ENCODE results near the gene KLHL3.

The KLHL3 gene

DNA sequence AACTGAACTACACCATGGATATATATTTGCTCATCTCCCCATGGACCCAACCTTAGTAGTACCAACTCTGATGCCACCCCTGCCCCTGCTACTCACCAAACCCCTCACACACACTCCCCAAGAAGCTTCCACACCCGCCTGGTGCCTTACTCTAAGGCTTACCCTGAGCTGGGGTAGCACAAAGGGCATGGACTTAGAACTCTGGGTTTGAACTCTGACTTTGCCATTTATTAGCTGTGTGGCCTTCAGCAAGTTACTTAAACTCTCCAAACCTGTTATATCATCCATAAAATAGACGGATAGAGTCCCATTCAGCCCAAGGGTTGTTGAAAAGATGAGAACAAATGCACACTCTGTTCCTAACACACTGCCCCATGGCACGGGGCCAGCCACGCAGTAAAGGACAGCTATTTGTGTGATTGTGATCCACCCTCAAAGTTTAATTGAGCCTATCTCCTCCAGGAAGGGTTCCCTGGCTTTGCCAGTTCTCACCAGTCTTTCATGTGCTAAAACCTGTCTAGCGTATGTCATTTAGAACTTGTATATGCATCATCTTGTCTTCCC is 111.0 kb downstream of the KLHL3 start:
- no peak for TF ChIP-seq EZH2phosphoT487 (IDR thresholded peaks at IDR 0.05; ENCODE audit: borderline replicate concordance, low read length)
- TF ChIP-seq, protein P1, sequence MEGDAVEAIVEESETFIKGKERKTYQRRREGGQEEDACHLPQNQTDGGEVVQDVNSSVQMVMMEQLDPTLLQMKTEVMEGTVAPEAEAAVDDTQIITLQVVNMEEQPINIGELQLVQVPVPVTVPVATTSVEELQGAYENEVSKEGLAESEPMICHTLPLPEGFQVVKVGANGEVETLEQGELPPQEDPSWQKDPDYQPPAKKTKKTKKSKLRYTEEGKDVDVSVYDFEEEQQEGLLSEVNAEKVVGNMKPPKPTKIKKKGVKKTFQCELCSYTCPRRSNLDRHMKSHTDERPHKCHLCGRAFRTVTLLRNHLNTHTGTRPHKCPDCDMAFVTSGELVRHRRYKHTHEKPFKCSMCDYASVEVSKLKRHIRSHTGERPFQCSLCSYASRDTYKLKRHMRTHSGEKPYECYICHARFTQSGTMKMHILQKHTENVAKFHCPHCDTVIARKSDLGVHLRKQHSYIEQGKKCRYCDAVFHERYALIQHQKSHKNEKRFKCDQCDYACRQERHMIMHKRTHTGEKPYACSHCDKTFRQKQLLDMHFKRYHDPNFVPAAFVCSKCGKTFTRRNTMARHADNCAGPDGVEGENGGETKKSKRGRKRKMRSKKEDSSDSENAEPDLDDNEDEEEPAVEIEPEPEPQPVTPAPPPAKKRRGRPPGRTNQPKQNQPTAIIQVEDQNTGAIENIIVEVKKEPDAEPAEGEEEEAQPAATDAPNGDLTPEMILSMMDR (IDR thresholded peaks at IDR 0.05; ENCODE audit: low read depth, low read length, poor library complexity, severe bottlenecking): no peak
- Histone ChIP-seq H3K79me2 (ENCODE audit: control insufficient read depth, low read length) (no peaks in the 10 kb centered on the region), H4K20me1 (ENCODE audit: control insufficient read depth, insufficient read depth, low read depth, low read length) (no peaks in the 10 kb centered on the region), H3K4me3 (ENCODE audit: low read length) (no peak overlapping the region), H3K9me2 (replicated peaks; ENCODE audit: control insufficient read depth, low read length) (no peaks in the 10 kb centered on the region), H3K4me2 (ENCODE audit: low read length) (no peak overlapping the region), H3K36me3 (ENCODE audit: control insufficient read depth, low read length) (no peaks in the 10 kb centered on the region), H3F3A (ENCODE audit: control insufficient read depth, insufficient read depth) (no peaks in the 10 kb centered on the region), H3K9me3 (ENCODE audit: control insufficient read depth, insufficient read depth, low read length) (no peaks in the 10 kb centered on the region), H3K27me3 (ENCODE audit: control insufficient read depth, low read length) (no peaks in the 10 kb centered on the region), H3K27ac (ENCODE audit: low read depth, low read length) (no peak overlapping the region), H3K4me1 (ENCODE audit: control insufficient read depth, low read length) (peaks cover 5% of the 10 kb centered on the region; the same call in 1 of the 2 replicates)

DNA sequence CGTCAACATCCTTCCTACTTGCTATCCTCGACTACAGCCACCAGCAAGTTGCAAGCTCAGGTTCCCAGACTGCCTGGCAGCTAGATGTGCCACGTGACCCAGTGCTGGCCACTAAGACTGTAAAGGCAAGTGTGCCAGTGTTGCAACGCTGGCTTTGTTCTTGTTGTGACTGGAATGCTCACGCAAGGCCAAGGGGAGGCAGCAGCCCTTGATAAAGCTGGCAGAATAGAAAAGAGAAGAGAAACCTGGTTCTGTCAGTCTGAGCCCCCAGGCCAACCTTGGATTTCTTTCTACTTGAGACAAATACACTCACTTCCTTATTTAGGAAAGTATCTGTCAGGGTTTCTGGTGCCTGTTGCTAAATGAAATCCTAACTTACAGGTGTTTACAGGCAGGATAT is 113.0 kb downstream of the KLHL3 start:
- no peak overlapping the region for H3K4me2 ChIP-seq (ENCODE audit: low read length)
- H3K79me2 ChIP-seq (ENCODE audit: control insufficient read depth, low read length): no peaks in the 10 kb centered on the region
- no peaks in the 10 kb centered on the region for H4K20me1 ChIP-seq (ENCODE audit: control insufficient read depth, insufficient read depth, low read depth, low read length)
- no peaks in the 10 kb centered on the region for H3F3A ChIP-seq (ENCODE audit: control insufficient read depth, insufficient read depth)
- no peaks in the 10 kb centered on the region for H3K27me3 ChIP-seq (ENCODE audit: control insufficient read depth, low read length)
- no peaks in the 10 kb centered on the region for H3K9me3 ChIP-seq (ENCODE audit: control insufficient read depth, insufficient read depth, low read length)
- H3K9me2 ChIP-seq (replicated peaks; ENCODE audit: control insufficient read depth, low read length): no peaks in the 10 kb centered on the region
- no peaks in the 10 kb centered on the region for H3K36me3 ChIP-seq (ENCODE audit: control insufficient read depth, low read length)
- peaks cover 5% of the 10 kb centered on the region; the same call in 1 of the 2 replicates for H3K4me1 ChIP-seq (ENCODE audit: control insufficient read depth, low read length)
- H3K4me3 ChIP-seq (ENCODE audit: low read length): no peak overlapping the region
- H3K27ac ChIP-seq (ENCODE audit: low read depth, low read length): no peak overlapping the region
- no peak for TF ChIP-seq EZH2phosphoT487 (IDR thresholded peaks at IDR 0.05; ENCODE audit: borderline replicate concordance, low read length)
- TF ChIP-seq, protein P1 (IDR thresholded peaks at IDR 0.05; ENCODE audit: low read depth, low read length, poor library complexity, severe bottlenecking): no peak

DNA sequence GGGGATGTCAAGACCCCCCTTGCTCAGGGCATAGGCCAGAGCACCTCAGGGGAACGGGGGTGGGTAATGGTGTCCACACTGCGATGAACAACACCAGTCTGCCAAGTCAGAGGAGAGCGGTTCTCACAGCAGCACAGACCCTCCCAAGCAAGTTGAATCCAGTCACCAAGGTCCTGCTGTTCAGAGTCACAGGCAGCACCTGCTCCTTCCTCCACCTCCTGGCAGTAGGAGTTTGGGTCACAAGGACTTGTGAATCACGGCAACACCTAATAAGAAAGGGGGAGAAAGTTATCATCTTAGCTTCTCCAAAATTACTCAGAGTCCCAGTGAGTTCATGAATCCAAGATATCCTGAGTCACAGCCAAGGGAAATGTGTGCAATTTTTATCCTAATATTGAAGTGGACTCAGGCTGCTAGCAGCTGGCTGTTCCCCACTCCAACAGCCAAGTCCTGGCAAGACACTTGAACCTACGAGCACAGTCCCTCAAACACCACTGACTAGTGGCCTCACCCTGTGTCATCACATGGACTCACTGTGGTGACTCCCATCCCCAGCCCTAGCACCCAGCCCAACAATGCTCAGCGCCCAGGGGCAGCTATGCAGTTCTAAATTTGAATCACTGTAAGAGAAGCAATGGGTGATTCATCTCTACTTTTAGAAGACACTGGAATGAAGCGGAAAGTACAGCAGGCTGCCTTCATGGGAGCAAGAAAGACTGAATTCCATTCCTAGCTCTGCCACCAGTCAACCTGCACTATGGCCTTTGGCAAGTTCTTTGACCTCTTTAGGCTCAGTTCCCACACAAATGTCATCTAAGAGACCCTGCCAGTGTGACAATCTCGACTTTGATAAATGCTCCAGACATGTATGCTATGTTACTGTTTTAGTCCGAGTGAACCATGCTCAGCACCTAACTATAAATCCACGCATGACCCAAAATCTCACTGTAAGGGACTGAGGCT is 113.7 kb downstream of the KLHL3 start:
- H3K4me2 ChIP-seq (ENCODE audit: low read length): no peak overlapping the region
- no peaks in the 10 kb centered on the region for H3F3A ChIP-seq (ENCODE audit: control insufficient read depth, insufficient read depth)
- no peaks in the 10 kb centered on the region for H3K79me2 ChIP-seq (ENCODE audit: control insufficient read depth, low read length)
- no peaks in the 10 kb centered on the region for H3K9me2 ChIP-seq (replicated peaks; ENCODE audit: control insufficient read depth, low read length)
- no peak overlapping the region for H3K27ac ChIP-seq (ENCODE audit: low read depth, low read length)
- no peak for TF ChIP-seq EZH2phosphoT487 (IDR thresholded peaks at IDR 0.05; ENCODE audit: borderline replicate concordance, low read length)
- TF ChIP-seq, protein P1 (IDR thresholded peaks at IDR 0.05; ENCODE audit: low read depth, low read length, poor library complexity, severe bottlenecking): no peak
- H3K9me3 ChIP-seq (ENCODE audit: control insufficient read depth, insufficient read depth, low read length): no peaks in the 10 kb centered on the region
- H3K27me3 ChIP-seq (ENCODE audit: control insufficient read depth, low read length): no peaks in the 10 kb centered on the region
- H3K4me1 ChIP-seq (ENCODE audit: control insufficient read depth, low read length): peaks cover 5% of the 10 kb centered on the region; the same call in 1 of the 2 replicates
- no peaks in the 10 kb centered on the region for H3K36me3 ChIP-seq (ENCODE audit: control insufficient read depth, low read length)
- no peaks in the 10 kb centered on the region for H4K20me1 ChIP-seq (ENCODE audit: control insufficient read depth, insufficient read depth, low read depth, low read length)
- no peak overlapping the region for H3K4me3 ChIP-seq (ENCODE audit: low read length)
